ENCODE results near the gene TSHZ1. TPM values are rescaled to one million over a fixed set of nuclear protein-coding genes. Genes with fewer than 3 reads are reported as not detected.
A peak's percentile ranks its signal among the peaks of the same experiment; 100 is the strongest.

Gene TSHZ1
- total RNA-seq, 1 experiment from 2014 or later: 5.6 TPM

GRCh38 chr18:75211002-75211621, 515 bp downstream of the TSHZ1 start:
- BruUV-seq (replicated peaks): TSS peak; percentile 35
- peak overlapping the region; percentile 92 for H3K4me2 ChIP-seq (ENCODE audit: low read length)
- 0 out of 2 replicates have a peak, but pooled peaks cover 7% of the 10 kb centered on the region for H4K20me1 ChIP-seq (ENCODE audit: low read length)
- H3K9me2 ChIP-seq (replicated peaks; ENCODE audit: low read length): no peaks in the 10 kb centered on the region
- H3K9ac ChIP-seq (ENCODE audit: low read length): peak overlapping the region; percentile 61
- H3K36me3 ChIP-seq (ENCODE audit: low read depth, low read length): no peaks in the 10 kb centered on the region
- H3K79me2 ChIP-seq (ENCODE audit: low read length): peaks cover 56% of the 10 kb centered on the region
- ChIA-PET POLR2A (ENCODE audit: unreplicated experiment) (no interaction called here), CTCF (interaction anchor here (1.1 kb wide), 1 partner anchor 314 kb away, joined by 3 read pairs; no protein-coding TSS in a partner anchor)
- intact Hi-C loops (cut with micrococcal nuclease): loop anchor here (5.0 kb wide), 1 partner anchor 36 kb away; no protein-coding TSS in a partner anchor
- no peaks in the 10 kb centered on the region for H3K9me3 ChIP-seq (ENCODE audit: low read length)
- ATAC-seq: no peak
- DNase-seq: no peak
- H3K27me3 ChIP-seq (ENCODE audit: low read length): no peaks in the 10 kb centered on the region
- peaks cover 35% of the 10 kb centered on the region for H3K4me1 ChIP-seq (ENCODE audit: insufficient read depth, low read length)
- no peak for TF ChIP-seq EZH2phosphoT487 (IDR thresholded peaks at IDR 0.05; ENCODE audit: borderline replicate concordance, low read length)
- no peak for TF ChIP-seq CTCF (conservative IDR thresholded peaks at IDR 0.05; ENCODE audit: low read depth, low read length)
- no peak for TF ChIP-seq EZH2 (IDR thresholded peaks at IDR 0.05; ENCODE audit: low read length, unreplicated experiment)
- H3K4me3 ChIP-seq (ENCODE audit: low read length): peak overlapping the region; percentile 92
- peak overlapping the region; percentile 91 for H2AFZ ChIP-seq (ENCODE audit: low read length)
- peaks cover 9% of the 10 kb centered on the region for H3F3A ChIP-seq (ENCODE audit: low read length, unreplicated experiment)
- H3K27ac ChIP-seq (ENCODE audit: low read length): no peak overlapping the region

GRCh38 chr18:75211626-75211952, 992 bp downstream of the TSHZ1 start:
- intact Hi-C loops (cut with micrococcal nuclease): loop anchor here (5.0 kb wide), 1 partner anchor 36 kb away; no protein-coding TSS in a partner anchor
- TF ChIP-seq CTCF (conservative IDR thresholded peaks at IDR 0.05; ENCODE audit: low read depth, low read length) (no peak), EZH2 (IDR thresholded peaks at IDR 0.05; ENCODE audit: low read length, unreplicated experiment) (no peak), EZH2phosphoT487 (IDR thresholded peaks at IDR 0.05; ENCODE audit: borderline replicate concordance, low read length) (no peak)
- Histone ChIP-seq H3K9me2 (replicated peaks; ENCODE audit: low read length) (no peaks in the 10 kb centered on the region), H3K27me3 (ENCODE audit: low read length) (no peaks in the 10 kb centered on the region), H3F3A (ENCODE audit: low read length, unreplicated experiment) (peaks cover 9% of the 10 kb centered on the region), H3K4me3 (ENCODE audit: low read length) (peak overlapping the region; percentile 74), H3K4me2 (ENCODE audit: low read length) (peak overlapping the region; percentile 95), H3K9me3 (ENCODE audit: low read length) (no peaks in the 10 kb centered on the region), H3K79me2 (ENCODE audit: low read length) (peaks cover 56% of the 10 kb centered on the region), H3K27ac (ENCODE audit: low read length) (no peak overlapping the region), H3K36me3 (ENCODE audit: low read depth, low read length) (no peaks in the 10 kb centered on the region), H3K4me1 (ENCODE audit: insufficient read depth, low read length) (peaks cover 30% of the 10 kb centered on the region), H3K9ac (ENCODE audit: low read length) (no peak overlapping the region; the same call in 1 of the 2 replicates), H4K20me1 (ENCODE audit: low read length) (0 out of 2 replicates have a peak, but pooled peaks cover 4% of the 10 kb centered on the region), H2AFZ (ENCODE audit: low read length) (peak overlapping the region; percentile 71; the same call in 1 of the 2 replicates)
- ChIA-PET POLR2A (ENCODE audit: unreplicated experiment) (no interaction called here), CTCF (no interaction called here)
- no peak for ATAC-seq
- no peak for DNase-seq
- no TSS peak for BruUV-seq (replicated peaks)

Measured in PC-3 (cell line).